Vagina (tissue), 2 donors: ENCODE data around the gene HMMR.

ENCODE experiments used
- POLR2A ChIP-seq, 2 donors: fragments of 450-650 bp; IDR thresholded peaks; one replicate each; pipeline ENCODE4 v1.6.1; 2017; ENCODE audit warnings: antibody characterized with exemption in 2 of 2, mild to moderate bottlenecking in 2 of 2, moderate library complexity in 2 of 2
- POLR2AphosphoS5 ChIP-seq, 2 donors: sonication (generic); formaldehyde crosslinking; IDR thresholded peaks; one replicate each; pipeline ENCODE4 v1.9.0; 2017; ENCODE audit warnings: antibody characterized with exemption in 2 of 2, mild to moderate bottlenecking in 2 of 2, low read depth in 1 of 2; ENCODE audit not compliant: insufficient read depth in 1 of 2
- TF ChIP-seq, protein P1 (sequence below), 3 experiments: fragments of 450-650 bp in 2 of 3; fragments of 200-600 bp in 1 of 3; sonication (generic) in 1 of 3; IDR thresholded peaks; one replicate each; pipeline ENCODE4 v1.5.1; 2017 to 2019; ENCODE audit warnings: antibody characterized with exemption in 3 of 3, mild to moderate bottlenecking in 2 of 3, moderate library complexity in 2 of 3

DNA sequence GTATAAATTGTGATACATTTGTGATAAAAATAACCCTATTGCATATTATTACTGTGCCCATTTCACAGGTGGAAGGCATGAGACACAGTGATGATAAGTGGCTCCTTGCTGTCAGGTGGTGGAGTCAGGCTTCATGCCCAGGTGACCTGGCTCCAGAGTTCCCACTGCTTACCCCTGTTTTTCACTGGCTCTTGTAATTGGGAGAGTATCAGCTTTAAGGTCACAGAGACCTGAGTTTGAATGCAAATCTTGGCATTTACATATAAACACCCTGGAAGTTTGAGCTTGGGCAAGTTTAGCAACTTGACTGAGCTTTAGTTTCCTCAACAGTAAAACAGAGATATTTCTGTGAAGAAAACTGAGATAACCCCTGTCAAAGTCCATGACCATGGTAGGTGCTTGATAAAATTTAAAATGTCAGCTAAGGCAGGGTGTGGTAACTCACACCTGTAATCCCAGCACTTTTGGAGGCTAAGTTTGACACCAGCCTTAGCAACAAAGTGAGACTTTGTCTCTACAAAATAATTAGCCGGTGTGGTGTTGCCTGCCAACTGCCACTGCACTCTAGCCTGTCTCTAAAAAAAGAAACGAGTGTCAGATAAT, 74.2 kb downstream of the HMMR start:
- TF ChIP-seq, protein P1, sequence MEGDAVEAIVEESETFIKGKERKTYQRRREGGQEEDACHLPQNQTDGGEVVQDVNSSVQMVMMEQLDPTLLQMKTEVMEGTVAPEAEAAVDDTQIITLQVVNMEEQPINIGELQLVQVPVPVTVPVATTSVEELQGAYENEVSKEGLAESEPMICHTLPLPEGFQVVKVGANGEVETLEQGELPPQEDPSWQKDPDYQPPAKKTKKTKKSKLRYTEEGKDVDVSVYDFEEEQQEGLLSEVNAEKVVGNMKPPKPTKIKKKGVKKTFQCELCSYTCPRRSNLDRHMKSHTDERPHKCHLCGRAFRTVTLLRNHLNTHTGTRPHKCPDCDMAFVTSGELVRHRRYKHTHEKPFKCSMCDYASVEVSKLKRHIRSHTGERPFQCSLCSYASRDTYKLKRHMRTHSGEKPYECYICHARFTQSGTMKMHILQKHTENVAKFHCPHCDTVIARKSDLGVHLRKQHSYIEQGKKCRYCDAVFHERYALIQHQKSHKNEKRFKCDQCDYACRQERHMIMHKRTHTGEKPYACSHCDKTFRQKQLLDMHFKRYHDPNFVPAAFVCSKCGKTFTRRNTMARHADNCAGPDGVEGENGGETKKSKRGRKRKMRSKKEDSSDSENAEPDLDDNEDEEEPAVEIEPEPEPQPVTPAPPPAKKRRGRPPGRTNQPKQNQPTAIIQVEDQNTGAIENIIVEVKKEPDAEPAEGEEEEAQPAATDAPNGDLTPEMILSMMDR (IDR thresholded peaks at IDR 0.05), result no peak
- no peak for TF ChIP-seq POLR2A (IDR thresholded peaks at IDR 0.05)
- TF ChIP-seq POLR2AphosphoS5 (IDR thresholded peaks at IDR 0.05; ENCODE audit: insufficient read depth in 1 of 2, low read depth in 1 of 2), result no peak
